Colonic mucosa (tissue), 4 donors: Measurements from ENCODE around the gene MBOAT7. TPM values are rescaled to one million over a fixed set of nuclear protein-coding genes. Genes with fewer than 3 reads are reported as not detected.

Source experiments
- DNase-seq: peaks from one replicate; pipeline ENCODE4 v3.0.0-alpha.2; 2020
- H3K27ac ChIP-seq: fragments of 200-600 bp; one replicate; pipeline ENCODE4 v1.8.0; 2021
- H3K27me3 ChIP-seq: fragments of 200-600 bp; one replicate; pipeline ENCODE4 v1.8.0; 2021
- H3K36me3 ChIP-seq: fragments of 200-600 bp; one replicate; pipeline ENCODE4 v1.8.0; 2021
- H3K4me1 ChIP-seq: fragments of 200-600 bp; one replicate; pipeline ENCODE4 v1.8.0; 2021; ENCODE audit warnings: mild to moderate bottlenecking
- H3K4me3 ChIP-seq: fragments of 200-600 bp; one replicate; pipeline ENCODE4 v1.8.0; 2021
- H3K9ac ChIP-seq, 2 donors: one replicate each; pipeline ENCODE4 v1.7.0; 2013; ENCODE audit warnings: control low read depth in 2 of 2, low read depth in 2 of 2, low read length in 2 of 2
- H3K9me3 ChIP-seq: fragments of 200-600 bp; one replicate; pipeline ENCODE4 v1.8.0; 2021
- CTCF ChIP-seq: fragments of 200-600 bp; IDR thresholded peaks from one replicate; pipeline ENCODE4 v1.8.0; 2022; ENCODE audit warnings: antibody characterized with exemption, mild to moderate bottlenecking
- intact Hi-C: fragments of 100-400 bp; cut with DNase I; formaldehyde crosslinking; loops from one replicate; pipeline ENCODE4 v1.14.1; 2022
- total RNA-seq, 2 donors: library from RNA; stranded (reverse); fragmentation: NEBNext Ultra II Directional in 1 of 2; extraction: Animal tissue kit (Norgen Biotek cat#: 25700) in 1 of 2; gene quantifications; one replicate each; pipeline ENCODE4 v1.2.1, GENCODE V29; 2021
- donor health status: healthy.
- donor health status: DM: no; HTN: no; CAD: no.
- donor health status: DM: no; HTN: no; CAD: no.

Gene MBOAT7
- total RNA-seq, 2 donors from 2014 or later = 122 to 142 TPM

GRCh38 chr19:54152267-54152666, 37.1 kb downstream of the MBOAT7 start:
- Histone ChIP-seq H3K27ac (no peak overlapping the region), H3K27me3 (no peaks in the 10 kb centered on the region), H3K36me3 (peaks cover 41% of the 10 kb centered on the region), H3K9me3 (no peaks in the 10 kb centered on the region), H3K4me1 (no peaks in the 10 kb centered on the region), H3K9ac (no peak overlapping the region), H3K4me3 (no peak overlapping the region)
- intact Hi-C loops = no loop called here
- no peak for TF ChIP-seq CTCF
- no peak for DNase-seq

- H3K27ac ChIP-seq = no peak overlapping the region
- no peak for TF ChIP-seq CTCF
- peaks cover 38% of the 10 kb centered on the region for H3K36me3 ChIP-seq
- intact Hi-C loops = no loop called here
- no peaks in the 10 kb centered on the region for H3K9me3 ChIP-seq
- no peaks in the 10 kb centered on the region for H3K4me1 ChIP-seq
- DNase-seq = no peak
- H3K9ac ChIP-seq = no peak overlapping the region
- H3K4me3 ChIP-seq = no peak overlapping the region
- no peaks in the 10 kb centered on the region for H3K27me3 ChIP-seq
Observed at GRCh38 chr19:54151362-54152035, 37.9 kb downstream of the MBOAT7 start.

GRCh38 chr19:54149021-54149812, 40.2 kb downstream of the MBOAT7 start:
- TF ChIP-seq CTCF = no peak
- no peak for DNase-seq
- no peak overlapping the region for H3K27ac ChIP-seq
- no peak overlapping the region for H3K9ac ChIP-seq
- H3K36me3 ChIP-seq = peaks cover 37% of the 10 kb centered on the region
- H3K9me3 ChIP-seq = no peaks in the 10 kb centered on the region
- no peak overlapping the region for H3K4me3 ChIP-seq
- H3K4me1 ChIP-seq = no peaks in the 10 kb centered on the region
- intact Hi-C loops = no loop called here
- H3K27me3 ChIP-seq = no peaks in the 10 kb centered on the region

- no peak for DNase-seq
- no peak overlapping the region for H3K27ac ChIP-seq
- H3K4me3 ChIP-seq = no peak overlapping the region
- no peaks in the 10 kb centered on the region for H3K27me3 ChIP-seq
- TF ChIP-seq CTCF = no peak
- peaks cover 43% of the 10 kb centered on the region for H3K36me3 ChIP-seq
- no peaks in the 10 kb centered on the region for H3K9me3 ChIP-seq
- no peak overlapping the region for H3K9ac ChIP-seq
- intact Hi-C loops = no loop called here
- no peaks in the 10 kb centered on the region for H3K4me1 ChIP-seq
Observed at GRCh38 chr19:54148158-54148557, 41.2 kb downstream of the MBOAT7 start.

- intact Hi-C loops = no loop called here
- Histone ChIP-seq H3K4me1 (no peaks in the 10 kb centered on the region), H3K4me3 (no peak overlapping the region), H3K9ac (no peak overlapping the region), H3K36me3 (peaks cover 46% of the 10 kb centered on the region), H3K27me3 (no peaks in the 10 kb centered on the region), H3K9me3 (no peaks in the 10 kb centered on the region), H3K27ac (no peak overlapping the region)
- no peak for TF ChIP-seq CTCF
- no peak for DNase-seq
Observed at GRCh38 chr19:54147676-54148075, 41.7 kb downstream of the MBOAT7 start.
